T47D (cell line): ENCODE data around the gene EFNB2.
A peak's percentile ranks its signal among the peaks of the same experiment; 100 is the strongest.

Source experiments
- DNase-seq, 2 experiments: peaks; one replicate each; pipeline versions ENCODE4 v3.0.0 to v3.0.0-alpha.2; 2011 to 2012; ENCODE audit warnings: low read depth in 1 of 2, low spot score in 1 of 2
- JUND ChIP-seq: IDR thresholded peaks from 2 replicates; pipeline ENCODE4 v1.6.1; 2012; ENCODE audit warnings: low read depth
- in situ Hi-C: cut with HindIII; loops from 2 replicates; pipeline ENCODE4 v1.10.0; 2016; ENCODE audit warnings: low sequenced_read_pairs, low pct_unique_long_range_greater_than_20kb

The EFNB2 gene

DNA sequence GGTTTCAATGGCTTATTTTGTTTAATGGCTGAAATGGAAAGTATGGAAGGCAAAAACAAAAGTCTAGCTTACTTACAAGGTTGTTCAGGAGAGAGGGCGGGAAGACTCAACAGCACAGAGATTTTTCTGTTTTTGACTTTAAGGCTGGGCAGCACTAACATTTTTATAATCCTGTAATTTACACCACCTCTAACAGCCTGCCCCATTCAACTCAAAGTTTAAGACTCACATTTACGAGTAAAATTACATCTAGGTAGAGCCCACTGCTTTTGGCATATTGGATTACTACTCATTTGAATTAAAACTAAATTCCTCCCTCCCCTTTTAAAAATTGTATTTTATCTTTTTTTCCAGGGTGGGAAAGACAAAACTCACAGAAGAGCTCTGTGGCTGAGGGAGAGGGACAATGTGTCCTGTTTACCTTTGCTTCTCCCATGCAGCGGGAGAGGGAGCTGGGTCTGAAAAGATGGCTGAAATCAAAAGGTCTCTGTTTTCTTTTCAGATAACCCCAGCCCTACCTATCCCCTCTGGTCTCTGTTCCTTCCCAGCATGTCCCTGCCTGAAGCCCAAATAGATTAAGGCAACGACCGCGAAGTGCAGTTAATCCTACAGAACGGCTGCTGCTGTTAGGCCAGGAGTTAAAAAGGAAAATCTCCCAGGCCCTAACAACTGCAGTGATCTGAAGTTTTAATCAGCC lies 6.6 kb downstream of the EFNB2 start:
- in situ Hi-C loops: no loop called here
- no peak for TF ChIP-seq JUND
- DNase-seq: no peak

DNA sequence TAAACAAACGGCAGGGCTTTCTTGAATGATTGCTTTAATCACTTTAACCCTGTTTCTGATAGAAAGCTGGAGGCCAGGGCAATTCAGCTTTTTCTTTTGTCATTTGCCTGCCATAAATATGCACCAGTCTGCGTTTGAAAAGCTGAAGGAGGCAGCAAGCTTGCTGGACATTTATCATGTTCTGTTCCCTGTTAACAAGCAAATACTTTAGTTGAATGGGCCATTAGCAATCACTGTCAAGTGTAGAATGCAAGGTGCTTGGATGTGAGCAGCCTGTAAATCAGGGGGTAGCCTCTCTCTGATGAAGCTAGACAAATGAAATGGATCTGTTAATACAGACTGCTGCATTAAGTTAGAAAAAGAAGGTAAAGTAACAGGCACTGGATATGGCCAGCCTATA lies 7.6 kb downstream of the EFNB2 start:
- in situ Hi-C loops: no loop called here
- no peak for DNase-seq
- no peak for TF ChIP-seq JUND

DNA sequence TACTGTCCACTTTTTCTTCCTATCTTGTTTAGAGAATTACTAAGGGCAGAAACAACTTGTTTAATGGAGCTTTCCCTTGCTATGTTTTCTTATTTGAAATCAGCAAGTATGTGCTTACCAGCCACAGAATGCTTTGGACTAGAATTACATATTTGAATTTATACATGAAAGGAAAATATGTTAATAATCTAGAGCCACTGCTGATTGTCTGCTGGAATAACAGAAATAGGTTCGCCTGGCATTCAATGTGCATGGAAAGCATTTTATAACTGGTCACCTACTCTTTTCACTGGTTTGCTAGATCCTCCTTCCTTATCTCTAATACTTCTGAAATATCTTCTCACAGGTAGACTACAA lies 8.0 kb downstream of the EFNB2 start:
- no peak for DNase-seq
- TF ChIP-seq JUND: no peak
- in situ Hi-C loops: no loop called here

DNA sequence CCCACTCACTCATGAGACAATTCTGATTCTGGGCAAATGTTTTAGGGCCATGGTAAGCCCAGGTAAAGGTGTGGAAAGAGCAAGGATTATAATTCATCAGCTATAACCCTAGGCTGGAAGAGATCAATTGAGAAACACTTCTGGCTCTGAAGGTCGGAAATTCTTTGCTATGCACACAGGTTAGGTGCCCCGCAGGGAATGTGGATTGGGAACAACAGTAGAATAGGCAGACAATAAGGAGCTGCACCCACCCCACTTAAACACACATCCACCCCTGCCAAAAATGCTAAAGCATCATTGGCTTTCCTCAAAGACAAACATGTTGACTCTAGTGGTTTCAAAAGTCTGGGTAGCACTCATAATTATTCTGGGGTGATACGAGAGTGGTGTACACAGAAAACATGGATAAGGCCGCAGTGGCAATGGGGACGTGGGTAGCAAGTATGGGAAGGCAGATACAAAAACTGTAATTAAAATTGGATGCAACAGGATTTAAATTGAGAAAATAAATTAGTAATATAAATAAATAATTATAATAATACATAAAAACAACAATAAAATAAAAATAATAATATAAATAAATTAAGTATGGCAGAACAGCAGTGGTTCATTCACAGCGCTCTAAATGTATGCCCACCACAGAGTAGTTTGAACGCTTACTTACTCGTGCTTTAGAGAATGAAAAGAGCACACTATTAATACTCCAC lies 8.6 kb downstream of the EFNB2 start:
- no peak for DNase-seq
- in situ Hi-C loops: no loop called here
- TF ChIP-seq JUND: no peak

DNA sequence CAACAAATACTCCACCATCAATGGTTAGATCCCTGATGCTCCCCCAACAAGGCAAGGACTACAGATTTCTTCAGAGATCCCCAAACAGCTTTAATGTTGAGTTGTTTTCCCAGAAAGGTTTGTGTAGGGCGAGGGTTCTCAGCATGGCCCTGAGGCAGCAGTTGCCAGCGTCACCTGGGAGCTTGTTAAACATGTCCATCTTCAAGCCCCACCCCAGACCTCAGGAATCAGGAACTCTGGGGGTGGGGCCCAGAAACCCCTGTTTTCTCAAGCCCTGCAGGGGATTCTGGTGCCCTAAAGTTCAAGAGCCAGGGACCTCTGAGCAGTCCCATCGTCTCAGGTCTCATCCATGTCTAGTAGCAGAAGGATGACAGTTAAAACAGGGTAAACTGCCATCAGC lies 9.6 kb downstream of the EFNB2 start:
- no peak for TF ChIP-seq JUND
- no peak for DNase-seq
- in situ Hi-C loops: no loop called here

DNA sequence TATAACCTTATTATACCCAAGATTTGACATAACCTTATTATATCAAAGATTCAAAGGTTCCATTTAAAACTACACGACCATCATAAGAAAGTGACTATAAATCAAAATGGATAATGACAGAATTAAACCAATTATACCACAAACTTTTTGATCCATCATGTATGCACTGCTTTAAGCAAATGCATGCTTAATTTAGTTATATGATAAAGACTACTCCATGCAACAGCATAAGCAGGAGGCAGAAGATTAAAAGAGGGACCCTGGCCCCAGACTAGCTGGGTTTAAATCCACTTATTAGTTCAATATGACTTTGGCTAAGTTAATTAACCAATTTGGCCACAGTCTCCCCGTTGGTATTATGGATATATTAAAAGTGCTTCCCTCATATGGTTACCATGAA lies 11.4 kb downstream of the EFNB2 start:
- in situ Hi-C loops: no loop called here

DNA sequence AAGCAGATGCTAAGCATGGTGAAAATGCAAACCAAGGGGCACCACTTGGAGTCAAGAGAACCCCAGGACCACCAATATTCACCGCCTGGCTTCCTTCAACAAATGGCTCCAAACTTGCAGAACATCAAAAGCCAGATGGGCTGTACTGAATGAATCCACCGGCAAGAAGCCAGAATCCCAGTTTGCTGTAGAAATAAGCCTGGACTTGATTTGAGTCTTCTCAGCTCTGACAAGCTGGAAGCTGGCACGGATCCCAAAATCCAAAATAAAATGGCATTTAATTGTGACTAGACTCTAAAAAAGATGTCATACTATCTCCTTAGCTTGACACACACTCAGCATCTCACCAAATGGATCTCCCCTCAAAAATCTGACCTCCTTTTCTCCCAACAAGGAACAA lies 11.9 kb downstream of the EFNB2 start:
- in situ Hi-C loops: no loop called here

More for the DNA sequence above, 11.4 kb downstream of the EFNB2 start:
- TF ChIP-seq JUND: no peak
- no peak for DNase-seq

DNA sequence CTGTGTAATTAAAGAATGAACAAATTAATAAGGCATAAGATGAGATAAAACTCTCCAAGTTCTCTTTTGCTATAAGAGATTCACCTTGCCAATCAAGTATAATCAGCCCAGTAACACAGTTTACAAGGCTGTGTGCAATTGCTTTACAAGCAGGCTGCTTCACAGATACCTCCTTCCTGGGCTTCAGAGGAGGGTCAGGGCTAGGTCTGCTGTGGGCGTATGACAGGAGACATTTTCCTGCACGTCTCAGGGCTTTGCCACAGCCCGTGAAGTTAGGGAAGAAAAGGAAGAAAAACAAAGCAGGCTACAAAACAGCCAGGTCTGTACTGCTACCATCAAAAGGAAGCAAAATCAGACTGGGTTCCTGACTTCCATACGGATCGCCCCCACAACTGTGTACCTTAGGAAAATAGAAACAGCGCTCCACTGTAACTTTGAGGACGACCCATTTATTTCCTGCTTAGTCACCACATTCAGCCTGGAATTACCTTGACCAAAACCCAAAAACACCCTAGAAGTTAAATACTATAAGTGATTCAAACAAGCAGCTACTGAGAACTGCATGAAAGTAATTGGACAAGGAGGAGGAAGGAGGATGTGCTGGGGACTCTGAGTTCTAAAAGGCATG lies 12.4 kb downstream of the EFNB2 start:
- in situ Hi-C loops: no loop called here
- no peak for DNase-seq
- no peak for TF ChIP-seq JUND

More for the DNA sequence above, 11.9 kb downstream of the EFNB2 start:
- DNase-seq: no peak
- TF ChIP-seq JUND: no peak

DNA sequence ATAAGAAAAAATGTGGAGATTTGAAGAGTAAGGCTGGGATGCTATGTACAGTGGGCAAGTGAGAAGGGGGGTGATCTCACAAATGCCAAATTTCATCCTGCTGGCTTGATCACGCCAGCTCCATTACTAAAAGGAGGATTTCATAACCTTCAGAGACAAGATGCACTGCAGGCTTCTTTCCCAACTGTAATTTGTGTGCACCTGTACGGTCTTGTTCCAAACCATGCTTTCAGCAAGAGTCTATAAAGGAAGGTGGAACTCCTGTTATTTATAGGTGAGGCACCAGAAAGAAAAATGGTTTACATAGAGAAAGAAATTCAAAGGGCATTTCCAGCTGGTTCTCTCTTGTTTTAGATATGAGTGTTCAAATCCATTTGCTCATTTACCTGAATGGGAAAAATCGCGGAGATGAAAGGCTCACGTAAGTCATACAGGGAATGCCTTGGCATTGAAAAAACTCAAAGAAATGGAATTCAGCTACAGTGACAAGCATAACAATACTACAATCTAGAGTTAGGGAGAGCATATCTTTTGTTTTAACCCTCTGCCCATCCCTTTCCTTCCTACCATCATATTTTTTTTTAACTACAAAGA lies 13.3 kb downstream of the EFNB2 start:
- no peak for TF ChIP-seq JUND
- in situ Hi-C loops: no loop called here

DNA sequence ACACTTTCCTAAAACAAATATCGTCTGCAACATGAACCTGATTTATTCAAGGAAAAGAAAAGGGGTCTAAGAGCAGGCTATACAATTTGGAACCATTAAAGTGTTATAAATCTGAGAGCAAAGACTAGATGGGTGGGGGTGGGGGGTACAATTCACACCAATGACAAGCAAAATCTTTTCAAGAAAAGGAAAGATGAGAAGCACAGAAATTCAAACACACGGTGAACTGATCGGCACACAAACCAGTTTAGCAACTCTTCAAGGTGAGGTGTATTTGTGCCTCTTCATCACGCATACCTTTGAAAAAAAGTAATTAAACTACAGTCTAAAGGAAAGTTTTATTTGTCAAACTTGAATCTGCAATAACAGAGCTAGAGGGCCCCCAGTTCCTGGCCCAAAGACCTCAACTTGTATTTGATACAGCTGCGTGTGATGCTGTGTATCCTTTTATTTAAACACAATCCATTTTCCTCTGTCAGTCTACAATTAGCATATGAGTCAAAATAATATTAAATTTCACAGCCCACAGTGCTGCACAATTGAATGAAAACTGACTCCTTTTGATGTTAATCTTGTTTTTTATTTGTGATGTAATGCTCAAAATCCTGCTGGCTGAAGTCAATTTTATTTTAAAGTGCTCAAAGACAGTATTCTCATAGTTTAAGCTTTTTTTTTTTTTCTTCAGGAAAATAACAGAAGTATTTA lies 14.2 kb downstream of the EFNB2 start:
- TF ChIP-seq JUND: no peak
- DNase-seq: peak in 1 of 2 experiments; percentile 39
- in situ Hi-C loops: no loop called here

More for the DNA sequence above, 13.3 kb downstream of the EFNB2 start:
- no peak for DNase-seq

DNA sequence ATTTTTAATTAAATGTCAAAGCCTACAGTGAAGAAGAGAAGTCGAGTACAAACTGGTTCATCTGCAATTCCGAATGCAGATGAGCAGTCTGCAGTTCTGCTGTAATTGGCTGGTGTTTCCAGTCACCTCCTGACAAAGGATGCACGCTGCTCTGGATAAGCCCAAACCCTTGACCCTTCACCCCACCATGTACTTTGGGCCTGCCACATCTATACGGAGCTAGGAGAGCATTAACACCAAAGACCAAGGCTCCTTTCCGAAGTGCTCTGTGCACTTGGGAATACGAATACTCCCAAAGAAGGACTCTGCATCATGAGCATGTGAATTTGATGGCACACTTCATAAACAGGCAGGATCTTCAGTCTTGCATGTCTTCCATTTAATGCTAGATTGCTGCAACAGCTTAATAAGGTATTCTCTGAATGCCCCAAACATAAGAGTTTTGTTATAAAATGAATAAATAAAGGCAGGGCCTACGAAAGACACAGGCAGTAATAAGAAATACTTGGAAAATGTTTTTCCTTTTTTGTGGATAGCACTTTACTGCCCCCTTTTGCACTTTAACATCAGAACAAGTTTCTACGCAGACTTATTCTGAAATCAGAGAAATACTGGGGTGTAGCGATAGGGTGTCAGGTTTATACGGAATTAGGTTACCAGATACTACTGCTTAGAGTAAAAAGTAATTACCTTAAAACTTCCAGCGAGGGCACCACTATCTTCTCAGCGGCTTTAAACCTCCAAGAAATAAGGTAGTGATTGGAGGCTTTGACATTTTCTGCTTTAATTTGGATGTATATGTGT lies 15.0 kb downstream of the EFNB2 start:
- DNase-seq: no peak
- in situ Hi-C loops: no loop called here

DNA sequence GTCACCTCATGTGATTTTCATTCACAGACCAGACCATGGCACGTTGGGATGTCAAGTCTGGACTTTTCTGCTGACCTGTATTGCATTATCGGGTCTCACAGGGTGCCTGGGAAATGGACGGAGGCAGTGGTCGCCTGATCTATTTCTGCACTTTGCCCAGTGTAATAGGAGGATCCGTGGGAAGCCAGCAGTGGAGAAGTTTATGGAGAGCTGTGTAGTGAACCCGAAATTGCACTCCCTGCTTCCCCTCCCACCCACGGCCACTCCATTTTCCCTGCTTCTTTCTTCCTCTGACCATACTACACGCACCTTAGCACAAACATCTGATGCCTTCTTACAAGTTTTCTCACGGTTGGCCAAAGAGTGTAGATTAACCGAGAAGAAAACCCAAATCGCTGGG lies 16.9 kb downstream of the EFNB2 start:
- in situ Hi-C loops: no loop called here
- DNase-seq: no peak
- TF ChIP-seq JUND: no peak

More for the DNA sequence above, 15.0 kb downstream of the EFNB2 start:
- TF ChIP-seq JUND: no peak
